Nephron progenitor cell (in vitro differentiated cells): ENCODE results near the gene NOL7.

Source experiments
- DNase-seq: peaks from one replicate; pipeline ENCODE4 v3.0.0; 2021
- H3K27ac Mint-ChIP-seq: 2 replicates; pipeline ENCODE4 v1.8.0; 2021; ENCODE audit warnings: mild to moderate bottlenecking, moderate library complexity, mixed read lengths
- H3K27me3 Mint-ChIP-seq: 2 replicates; pipeline ENCODE4 v1.8.0; 2021; ENCODE audit warnings: mild to moderate bottlenecking, low read depth, mixed read lengths; ENCODE audit not compliant: poor library complexity
- H3K36me3 Mint-ChIP-seq: 2 replicates; pipeline ENCODE4 v1.8.0; 2021; ENCODE audit warnings: low read depth, mixed read lengths
- H3K4me1 Mint-ChIP-seq: 2 replicates; pipeline ENCODE4 v1.8.0; 2021; ENCODE audit warnings: mixed read lengths
- H3K4me3 Mint-ChIP-seq: 2 replicates; pipeline ENCODE4 v1.8.0; 2021; ENCODE audit warnings: mild to moderate bottlenecking, moderate library complexity, mixed read lengths
- H3K9me3 Mint-ChIP-seq: 2 replicates; pipeline ENCODE4 v1.8.0; 2021; ENCODE audit warnings: mild to moderate bottlenecking, moderate library complexity, mixed read lengths
- CTCF ChIP-seq: fragments of 200-600 bp; sonication (generic); IDR thresholded peaks from 2 replicates; pipeline ENCODE4 v1.5.0; 2021; ENCODE audit warnings: antibody characterized with exemption

NOL7 gene

GRCh38 chr6:13664703-13665352 lies 49.7 kb downstream of the NOL7 start:
- Mint-ChIP-seq H3K27ac (no peak overlapping the region), H3K4me3 (no peak overlapping the region), H3K36me3 (peaks cover 42% of the 10 kb centered on the region), H3K27me3 (peaks cover 3% of the 10 kb centered on the region), H3K4me1 (peaks cover 18% of the 10 kb centered on the region), H3K9me3 (peaks cover 47% of the 10 kb centered on the region)
- no peak for TF ChIP-seq CTCF
- DNase-seq, result no peak

- TF ChIP-seq CTCF, result no peak
- peaks cover 53% of the 10 kb centered on the region for H3K36me3 Mint-ChIP-seq
Measured at GRCh38 chr6:13666194-13667105, 51.3 kb downstream of the NOL7 start.

GRCh38 chr6:13667655-13668054 lies 52.5 kb downstream of the NOL7 start:
- peaks cover 58% of the 10 kb centered on the region for H3K36me3 Mint-ChIP-seq
- DNase-seq, result no peak
- peaks cover 19% of the 10 kb centered on the region for H3K4me1 Mint-ChIP-seq
- peaks cover 3% of the 10 kb centered on the region for H3K27me3 Mint-ChIP-seq
- H3K4me3 Mint-ChIP-seq, result no peak overlapping the region
- no peak for TF ChIP-seq CTCF
- H3K9me3 Mint-ChIP-seq, result peaks cover 51% of the 10 kb centered on the region
- H3K27ac Mint-ChIP-seq, result no peak overlapping the region

More at GRCh38 chr6:13666194-13667105, 51.3 kb downstream of the NOL7 start:
- H3K27me3 Mint-ChIP-seq, result peaks cover 3% of the 10 kb centered on the region
- H3K4me3 Mint-ChIP-seq, result no peak overlapping the region
- H3K27ac Mint-ChIP-seq, result no peak overlapping the region
- peaks cover 18% of the 10 kb centered on the region for H3K4me1 Mint-ChIP-seq
- DNase-seq, result no peak
- peaks cover 54% of the 10 kb centered on the region for H3K9me3 Mint-ChIP-seq

GRCh38 chr6:13668291-13668928 lies 53.3 kb downstream of the NOL7 start:
- Mint-ChIP-seq H3K9me3 (peaks cover 48% of the 10 kb centered on the region), H3K27ac (no peak overlapping the region), H3K27me3 (peaks cover 3% of the 10 kb centered on the region), H3K36me3 (peaks cover 66% of the 10 kb centered on the region), H3K4me1 (peaks cover 21% of the 10 kb centered on the region), H3K4me3 (no peak overlapping the region)
- no peak for DNase-seq
- TF ChIP-seq CTCF, result no peak

GRCh38 chr6:13669476-13669875 lies 54.3 kb downstream of the NOL7 start:
- H3K4me1 Mint-ChIP-seq, result peaks cover 16% of the 10 kb centered on the region
- H3K27ac Mint-ChIP-seq, result no peak overlapping the region

More at GRCh38 chr6:13669476-13669875, 54.3 kb downstream of the NOL7 start:
- Mint-ChIP-seq H3K4me3 (no peak overlapping the region), H3K36me3 (peaks cover 67% of the 10 kb centered on the region), H3K9me3 (peaks cover 41% of the 10 kb centered on the region), H3K27me3 (peaks cover 3% of the 10 kb centered on the region)
- DNase-seq, result no peak
- no peak for TF ChIP-seq CTCF
